ENCODE measurements around the gene ZNF48. TPM values are rescaled to one million over a fixed set of nuclear protein-coding genes. Genes with fewer than 3 reads are reported as not detected.

The ZNF48 gene
- total RNA-seq, 1 experiment from 2014 or later: 57.3 TPM

DNA sequence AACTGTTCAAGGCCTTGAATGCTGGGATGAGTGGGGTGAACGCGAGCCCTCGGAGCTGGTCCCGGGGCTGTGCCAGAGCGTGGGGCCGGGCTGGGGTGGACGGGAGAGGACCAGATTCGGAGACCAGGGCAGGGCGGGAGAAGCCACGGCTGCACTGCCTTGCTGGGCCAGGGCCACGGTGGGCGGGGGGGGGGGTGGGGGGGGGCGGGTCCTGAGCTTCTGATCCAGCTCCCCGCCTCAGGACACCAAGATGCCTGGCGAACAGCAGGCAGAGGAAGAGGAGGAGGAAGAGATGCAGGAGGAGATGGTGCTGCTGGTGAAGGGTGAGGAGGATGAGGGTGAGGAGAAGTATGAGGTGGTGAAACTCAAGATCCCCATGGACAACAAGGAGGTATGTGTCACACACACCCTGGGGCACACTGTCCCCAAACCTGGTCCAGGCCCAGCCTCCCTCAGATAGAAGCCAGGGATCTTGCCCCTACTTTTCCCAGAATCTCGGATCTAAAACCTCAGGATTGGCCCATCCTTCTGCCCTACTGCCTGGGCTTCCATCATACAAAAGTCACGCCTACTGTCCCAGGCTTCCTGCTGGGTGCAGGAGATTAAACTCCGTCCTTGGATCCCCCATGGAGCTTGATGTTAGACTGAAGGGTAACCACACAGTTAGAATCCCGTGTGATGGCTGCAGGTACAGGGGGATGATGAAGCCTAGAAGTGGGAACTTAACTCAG, 12.7 kb downstream of the ZNF48 start:
- Histone ChIP-seq H3K56ac (ENCODE audit: insufficient read length, low read depth, low read length) (no peak overlapping the region), H2BK5ac (ENCODE audit: insufficient read length, low read length) (no peak overlapping the region), H3K79me1 (ENCODE audit: insufficient read depth, low read depth, low read length, poor library complexity, severe bottlenecking) (no peaks in the 10 kb centered on the region), H3K4me1 (ENCODE audit: insufficient read depth, low read length) (no peaks in the 10 kb centered on the region), H4K91ac (ENCODE audit: insufficient read length, low read depth, low read length) (no peak overlapping the region), H2AFZ (ENCODE audit: low read length) (no peak overlapping the region), H3K27me3 (ENCODE audit: insufficient read depth, low read length) (no peaks in the 10 kb centered on the region), H2BK120ac (ENCODE audit: low read depth, low read length, poor library complexity, severe bottlenecking) (no peak overlapping the region), H2BK12ac (ENCODE audit: insufficient read length, low read depth, low read length) (no peak overlapping the region), H3K9me3 (ENCODE audit: control insufficient read depth, low read depth, low read length) (no peaks in the 10 kb centered on the region), H3K18ac (ENCODE audit: insufficient read length, low read depth, low read length) (peak overlapping the region; percentile 77), H3K4ac (ENCODE audit: low read depth, low read length) (no peak overlapping the region), H3K9ac (ENCODE audit: extremely low read depth, insufficient read length, low read length) (peak overlapping the region; percentile 66), H4K5ac (ENCODE audit: insufficient read length, low read depth, low read length) (no peak overlapping the region), H3K27ac (ENCODE audit: insufficient read length, low read depth, low read length) (no peak overlapping the region), H2BK20ac (ENCODE audit: low read depth, low read length, poor library complexity, severe bottlenecking) (no peak overlapping the region), H2BK15ac (ENCODE audit: low read depth, low read length) (no peak overlapping the region), H3K79me2 (ENCODE audit: insufficient read depth, low read length) (0 out of 2 replicates have a peak, but pooled peaks cover 1% of the 10 kb centered on the region), H3K4me2 (ENCODE audit: insufficient read depth, insufficient read length, low read length) (peak overlapping the region; percentile 67), H3K23ac (ENCODE audit: insufficient read length, low read depth, low read length) (no peak overlapping the region), H3T11ph (ENCODE audit: low read length) (no peak overlapping the region), H4K8ac (replicated peaks; ENCODE audit: insufficient read length, low read depth, low read length) (no peak overlapping the region), H4K20me1 (ENCODE audit: control insufficient read depth, insufficient read depth, insufficient read length) (no peaks in the 10 kb centered on the region), H2AK5ac (ENCODE audit: insufficient read length, low read length) (no peak overlapping the region), H3K23me2 (ENCODE audit: insufficient read length, low read depth, low read length, poor library complexity, severe bottlenecking) (peaks cover 4% of the 10 kb centered on the region), H3K14ac (ENCODE audit: insufficient read depth, low read length) (peak overlapping the region; percentile 80)
- Mint-ChIP-seq H3K27ac (peak overlapping the region in 2 of 3 experiments; percentile 19 to 94; a peak in 4 of 7 replicates), H3K9me3 (no peaks in the 10 kb centered on the region), H3K4me3 (peak overlapping the region; percentile 80 to 87), H3K36me3 (ENCODE audit: insufficient read depth in 1 of 3, low read depth in 3 of 3) (peaks cover 16 to 22% (median 16%) of the 10 kb centered on the region in 3 experiments; a peak in 6 of 7 replicates), H3K4me1 (peaks cover 12 to 19% of the 10 kb centered on the region in 2 experiments), H3K27me3 (ENCODE audit: low read depth) (peaks cover 2% of the 10 kb centered on the region; the same call in 1 of the 2 replicates)
- TF ChIP-seq, protein P1, sequence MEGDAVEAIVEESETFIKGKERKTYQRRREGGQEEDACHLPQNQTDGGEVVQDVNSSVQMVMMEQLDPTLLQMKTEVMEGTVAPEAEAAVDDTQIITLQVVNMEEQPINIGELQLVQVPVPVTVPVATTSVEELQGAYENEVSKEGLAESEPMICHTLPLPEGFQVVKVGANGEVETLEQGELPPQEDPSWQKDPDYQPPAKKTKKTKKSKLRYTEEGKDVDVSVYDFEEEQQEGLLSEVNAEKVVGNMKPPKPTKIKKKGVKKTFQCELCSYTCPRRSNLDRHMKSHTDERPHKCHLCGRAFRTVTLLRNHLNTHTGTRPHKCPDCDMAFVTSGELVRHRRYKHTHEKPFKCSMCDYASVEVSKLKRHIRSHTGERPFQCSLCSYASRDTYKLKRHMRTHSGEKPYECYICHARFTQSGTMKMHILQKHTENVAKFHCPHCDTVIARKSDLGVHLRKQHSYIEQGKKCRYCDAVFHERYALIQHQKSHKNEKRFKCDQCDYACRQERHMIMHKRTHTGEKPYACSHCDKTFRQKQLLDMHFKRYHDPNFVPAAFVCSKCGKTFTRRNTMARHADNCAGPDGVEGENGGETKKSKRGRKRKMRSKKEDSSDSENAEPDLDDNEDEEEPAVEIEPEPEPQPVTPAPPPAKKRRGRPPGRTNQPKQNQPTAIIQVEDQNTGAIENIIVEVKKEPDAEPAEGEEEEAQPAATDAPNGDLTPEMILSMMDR (conservative IDR thresholded peaks at IDR 0.05): no peak
- no CpG with 5 or more reads among the region's 19 CpGs for WGBS (ENCODE audit: extremely low coverage, insufficient read length, low lambda C conversion rate)
- DNase-seq: no peak
